ENCODE data around the gene FAM185A.

The FAM185A gene

GRCh38 chr7:102823390-102824119, 74.8 kb downstream of the FAM185A start (continued):
- TF ChIP-seq ZNF280C (tag by site-specific recombination; IDR thresholded peaks at IDR 0.05): no peak
- TF ChIP-seq ZNF580 (tag by site-specific recombination; IDR thresholded peaks at IDR 0.05): no peak
- TF ChIP-seq ZNF280D (tag by site-specific recombination; IDR thresholded peaks at IDR 0.05): no peak
- no peak for TF ChIP-seq ZNF175 (tag by site-specific recombination; IDR thresholded peaks at IDR 0.05)

- H3K36me3 ChIP-seq (ENCODE audit: control insufficient read depth in 2 of 2, insufficient read depth in 1 of 2, low read length in 2 of 2): peaks cover 0 to 10% of the 10 kb centered on the region in 2 experiments; a peak in 2 of 3 replicates
- no peak overlapping the region for H3K27ac ChIP-seq (ENCODE audit: extremely low read depth, low read depth, low read length)
- POLR2A ChIA-PET: no interaction called here
- no peaks in the 10 kb centered on the region for H3K9me3 ChIP-seq (ENCODE audit: control insufficient read depth, insufficient read depth, low read depth, low read length)
- CTCF ChIA-PET: no interaction called here
- H3K4me1 ChIP-seq (ENCODE audit: control insufficient read depth, insufficient read depth, low read length): no peaks in the 10 kb centered on the region
- no peak for TF ChIP-seq ZNF350 (tag by site-specific recombination; IDR thresholded peaks at IDR 0.05)
- TF ChIP-seq ZNF555 (tag by site-specific recombination; conservative IDR thresholded peaks at IDR 0.05): no peak
- TF ChIP-seq ELK4 (IDR thresholded peaks at IDR 0.05; ENCODE audit: borderline replicate concordance, low read depth, low read length): no peak
- no peak for TF ChIP-seq ZNF398 (tag by site-specific recombination; IDR thresholded peaks at IDR 0.05)
- TF ChIP-seq ZNF112 (tag by site-specific recombination; IDR thresholded peaks at IDR 0.05): no peak
- TF ChIP-seq ZNF394 (tag by site-specific recombination; IDR thresholded peaks at IDR 0.05; ENCODE audit: borderline replicate concordance): no peak
- no peak for TF ChIP-seq ZNF544 (tag by site-specific recombination; IDR thresholded peaks at IDR 0.05)
- TF ChIP-seq ZNF610 (tag by site-specific recombination; IDR thresholded peaks at IDR 0.05; ENCODE audit: borderline replicate concordance): no peak
- no peak for TF ChIP-seq GLIS2 (tag by site-specific recombination; IDR thresholded peaks at IDR 0.05)
- TF ChIP-seq ZNF660 (tag by site-specific recombination; IDR thresholded peaks at IDR 0.05): no peak
- TF ChIP-seq KLF7 (tag by site-specific recombination; IDR thresholded peaks at IDR 0.05; ENCODE audit: borderline replicate concordance): no peak
- TF ChIP-seq ZNF2 (tag by site-specific recombination; IDR thresholded peaks at IDR 0.05): no peak
- no peak for TF ChIP-seq ZNF140 (tag by site-specific recombination; IDR thresholded peaks at IDR 0.05)
- TF ChIP-seq ZFP3 (tag by site-specific recombination; IDR thresholded peaks at IDR 0.05; ENCODE audit: low read depth): no peak
- no peak for TF ChIP-seq ZNF560 (tag by site-specific recombination; IDR thresholded peaks at IDR 0.05; ENCODE audit: borderline replicate concordance)
- no peak overlapping the region for H3K4me3 ChIP-seq (ENCODE audit: low read depth, low read length)
These were observed 79.5 kb downstream of the FAM185A start for GRCh38 chr7:102828286-102828685.
